ENCODE data around the gene ITPKC.

The ITPKC gene

DNA sequence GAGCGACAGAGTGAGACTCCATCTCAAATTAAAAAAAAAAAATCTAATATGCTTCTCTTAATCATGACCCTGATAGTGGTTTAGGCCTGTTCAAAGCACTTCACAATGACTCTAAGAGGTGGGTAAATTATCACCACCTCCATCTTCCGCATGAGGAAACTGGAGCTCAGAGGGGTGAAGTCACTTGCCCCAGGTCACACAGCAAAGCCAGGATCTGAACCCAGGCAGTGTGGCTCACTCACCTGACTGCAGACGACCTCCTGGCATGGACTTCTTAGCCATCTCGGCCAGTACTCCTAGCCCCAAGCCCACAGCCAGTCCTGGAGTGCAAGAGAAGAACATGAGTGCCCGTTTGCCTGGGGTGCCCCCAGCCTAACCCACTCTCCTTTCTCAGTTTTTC, 7.1 kb upstream of the ITPKC start:
- TF ChIP-seq POLR2A (IDR thresholded peaks at IDR 0.05; ENCODE audit: extremely low read depth, insufficient read length) (no peak), MYC (IDR thresholded peaks at IDR 0.05; ENCODE audit: low read depth, low read length) (no peak)
- no peak overlapping the region for H3K4me3 ChIP-seq (ENCODE audit: low read depth, low read length)
- DNase-seq (ENCODE audit: low read depth): no peak

- H3K4me3 ChIP-seq (ENCODE audit: low read depth, low read length): no peak overlapping the region
- TF ChIP-seq MYC (IDR thresholded peaks at IDR 0.05; ENCODE audit: low read depth, low read length) (no peak), POLR2A (IDR thresholded peaks at IDR 0.05; ENCODE audit: extremely low read depth, insufficient read length) (no peak)
- TF ChIP-seq, protein P1, sequence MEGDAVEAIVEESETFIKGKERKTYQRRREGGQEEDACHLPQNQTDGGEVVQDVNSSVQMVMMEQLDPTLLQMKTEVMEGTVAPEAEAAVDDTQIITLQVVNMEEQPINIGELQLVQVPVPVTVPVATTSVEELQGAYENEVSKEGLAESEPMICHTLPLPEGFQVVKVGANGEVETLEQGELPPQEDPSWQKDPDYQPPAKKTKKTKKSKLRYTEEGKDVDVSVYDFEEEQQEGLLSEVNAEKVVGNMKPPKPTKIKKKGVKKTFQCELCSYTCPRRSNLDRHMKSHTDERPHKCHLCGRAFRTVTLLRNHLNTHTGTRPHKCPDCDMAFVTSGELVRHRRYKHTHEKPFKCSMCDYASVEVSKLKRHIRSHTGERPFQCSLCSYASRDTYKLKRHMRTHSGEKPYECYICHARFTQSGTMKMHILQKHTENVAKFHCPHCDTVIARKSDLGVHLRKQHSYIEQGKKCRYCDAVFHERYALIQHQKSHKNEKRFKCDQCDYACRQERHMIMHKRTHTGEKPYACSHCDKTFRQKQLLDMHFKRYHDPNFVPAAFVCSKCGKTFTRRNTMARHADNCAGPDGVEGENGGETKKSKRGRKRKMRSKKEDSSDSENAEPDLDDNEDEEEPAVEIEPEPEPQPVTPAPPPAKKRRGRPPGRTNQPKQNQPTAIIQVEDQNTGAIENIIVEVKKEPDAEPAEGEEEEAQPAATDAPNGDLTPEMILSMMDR (IDR thresholded peaks at IDR 0.05; ENCODE audit: low read depth, low read length): no peak
- TF ChIP-seq, protein P2, sequence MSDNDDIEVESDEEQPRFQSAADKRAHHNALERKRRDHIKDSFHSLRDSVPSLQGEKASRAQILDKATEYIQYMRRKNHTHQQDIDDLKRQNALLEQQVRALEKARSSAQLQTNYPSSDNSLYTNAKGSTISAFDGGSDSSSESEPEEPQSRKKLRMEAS (IDR thresholded peaks at IDR 0.05; ENCODE audit: low read depth, low read length): no peak
- DNase-seq (ENCODE audit: low read depth): no peak
Measured at GRCh38 chr19:40713939-40714338, 3.0 kb upstream of the ITPKC start.

DNA sequence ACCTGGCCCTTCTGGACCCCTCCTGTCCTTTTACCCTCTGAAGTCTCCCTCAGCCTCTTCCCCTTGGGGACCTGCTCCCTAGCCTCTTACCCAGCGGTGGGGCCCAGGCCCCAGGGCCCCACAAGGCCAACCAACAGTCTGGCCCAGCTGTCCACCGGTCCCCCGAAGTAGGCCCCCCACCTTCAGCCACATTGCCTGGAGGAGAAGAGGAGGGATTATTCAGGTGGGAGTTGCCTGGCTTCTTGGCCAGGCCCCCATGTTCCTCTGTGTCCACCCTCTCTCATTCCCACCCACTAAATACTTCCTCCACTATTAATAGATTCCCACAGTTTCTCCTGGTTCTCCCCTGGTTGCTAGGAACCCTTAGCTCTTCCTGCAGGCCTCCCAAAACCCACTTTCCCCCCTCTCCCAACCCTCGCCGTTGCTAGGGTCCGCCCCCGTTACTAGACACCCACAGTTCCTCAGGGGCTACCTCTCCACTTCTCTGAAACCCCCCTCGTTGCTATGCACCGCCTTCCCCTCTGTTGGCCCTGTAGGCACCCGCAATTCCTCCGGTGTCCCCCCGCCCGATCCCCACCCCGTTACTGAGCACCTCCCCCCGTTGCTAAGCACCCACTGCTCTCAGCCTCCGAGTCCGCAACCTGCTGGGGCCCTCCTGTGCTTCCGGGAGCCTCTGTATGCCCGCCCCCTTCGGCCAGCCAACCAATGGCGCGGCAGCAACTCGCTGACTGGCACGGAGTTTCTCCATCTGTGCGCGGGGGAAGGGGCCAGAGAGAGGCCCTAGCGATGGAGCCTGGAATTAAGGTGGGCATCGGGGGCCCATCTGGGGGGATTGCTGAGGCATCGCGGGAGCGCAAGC, 2.2 kb upstream of the ITPKC start:
- TF ChIP-seq, protein P1 (IDR thresholded peaks at IDR 0.05; ENCODE audit: low read depth, low read length): no peak
- TF ChIP-seq MYC (IDR thresholded peaks at IDR 0.05; ENCODE audit: low read depth, low read length) (no peak), POLR2A (IDR thresholded peaks at IDR 0.05; ENCODE audit: extremely low read depth, insufficient read length) (no peak)
- TF ChIP-seq, protein P2 (IDR thresholded peaks at IDR 0.05; ENCODE audit: low read depth, low read length): no peak
- DNase-seq (ENCODE audit: low read depth): peak; percentile 84
- peak overlapping the region; percentile 55 for H3K4me3 ChIP-seq (ENCODE audit: low read depth, low read length)

DNA sequence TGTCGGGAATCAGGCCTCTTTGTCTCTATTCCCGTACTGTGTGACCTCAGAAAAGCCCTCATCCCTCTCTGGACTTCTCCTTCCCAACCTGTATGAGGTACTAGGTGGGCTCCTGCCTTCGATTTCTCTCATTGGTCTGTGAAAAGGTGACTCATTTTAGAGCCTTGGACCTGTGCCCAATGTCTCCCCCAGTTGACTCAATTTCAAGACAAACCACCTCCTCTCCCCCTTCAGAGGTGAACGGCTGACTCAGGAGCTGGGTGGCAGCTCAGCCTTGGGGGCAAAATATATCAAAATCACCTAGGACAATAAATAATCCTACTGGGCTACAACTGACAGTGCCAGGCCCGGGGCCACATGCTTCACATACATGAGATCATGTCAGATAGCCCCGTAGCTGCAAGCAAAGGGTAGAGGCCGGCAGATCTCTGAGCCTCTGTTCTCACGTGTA, 856 bp upstream of the ITPKC start:
- peak overlapping the region; percentile 70 for H3K4me3 ChIP-seq (ENCODE audit: low read depth, low read length)
- no peak for TF ChIP-seq POLR2A (IDR thresholded peaks at IDR 0.05; ENCODE audit: extremely low read depth, insufficient read length)
- TF ChIP-seq MYC (IDR thresholded peaks at IDR 0.05; ENCODE audit: low read depth, low read length): no peak
- TF ChIP-seq, protein P2 (IDR thresholded peaks at IDR 0.05; ENCODE audit: low read depth, low read length): no peak
- TF ChIP-seq, protein P1 (IDR thresholded peaks at IDR 0.05; ENCODE audit: low read depth, low read length): no peak
- DNase-seq (ENCODE audit: low read depth): no peak

DNA sequence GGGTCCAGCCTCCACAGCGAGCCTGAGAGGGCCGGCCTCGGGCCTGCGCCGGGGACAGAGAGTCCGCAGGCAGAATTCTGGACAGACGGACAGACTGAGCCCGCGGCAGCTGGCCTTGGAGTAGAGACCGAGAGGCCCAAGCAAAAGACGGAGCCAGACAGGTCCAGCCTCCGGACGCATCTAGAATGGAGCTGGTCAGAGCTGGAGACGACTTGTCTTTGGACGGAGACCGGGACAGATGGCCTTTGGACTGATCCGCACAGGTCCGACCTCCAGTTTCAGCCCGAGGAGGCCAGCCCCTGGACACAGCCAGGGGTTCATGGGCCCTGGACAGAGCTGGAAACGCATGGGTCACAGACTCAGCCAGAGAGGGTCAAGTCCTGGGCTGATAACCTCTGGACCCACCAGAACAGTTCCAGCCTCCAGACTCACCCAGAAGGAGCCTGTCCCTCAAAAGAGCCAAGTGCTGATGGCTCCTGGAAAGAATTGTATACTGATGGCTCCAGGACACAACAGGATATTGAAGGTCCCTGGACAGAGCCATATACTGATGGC, 490 bp downstream of the ITPKC start:
- TF ChIP-seq POLR2A (IDR thresholded peaks at IDR 0.05; ENCODE audit: extremely low read depth, insufficient read length): no peak
- TF ChIP-seq, protein P2 (IDR thresholded peaks at IDR 0.05; ENCODE audit: low read depth, low read length): no peak
- TF ChIP-seq MYC (IDR thresholded peaks at IDR 0.05; ENCODE audit: low read depth, low read length): no peak
- TF ChIP-seq, protein P1 (IDR thresholded peaks at IDR 0.05; ENCODE audit: low read depth, low read length): no peak
- peak overlapping the region; percentile 70 for H3K4me3 ChIP-seq (ENCODE audit: low read depth, low read length)
- no peak for DNase-seq (ENCODE audit: low read depth)
